Bone marrow (tissue), 2 donors: ENCODE data around the gene CHN1.

ENCODE experiments used
- DNase-seq, 2 donors: peaks; one replicate each; lab custom pipeline; 2025; lab: John Stamatoyannopoulos, UW

The CHN1 gene

DNA sequence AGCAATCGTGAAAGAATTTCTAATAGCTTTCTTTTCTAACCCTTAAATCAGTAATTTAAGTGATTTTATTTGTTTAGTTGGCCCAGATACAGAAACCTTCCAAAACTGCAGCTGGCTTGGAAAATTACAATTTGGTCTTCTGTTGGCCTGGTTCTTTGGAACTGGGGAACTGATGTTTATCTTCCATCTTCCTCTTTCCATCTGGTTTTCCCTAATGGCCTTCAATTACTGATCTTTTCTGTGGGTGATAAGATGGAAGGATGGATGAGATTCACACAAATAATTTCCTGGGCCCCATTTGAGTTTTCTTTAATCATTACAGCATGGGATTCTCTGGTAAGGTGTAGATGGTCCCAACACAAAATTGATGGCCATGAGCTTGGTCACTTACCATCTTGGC, 134.4 kb downstream of the CHN1 start:
- no peak for DNase-seq

DNA sequence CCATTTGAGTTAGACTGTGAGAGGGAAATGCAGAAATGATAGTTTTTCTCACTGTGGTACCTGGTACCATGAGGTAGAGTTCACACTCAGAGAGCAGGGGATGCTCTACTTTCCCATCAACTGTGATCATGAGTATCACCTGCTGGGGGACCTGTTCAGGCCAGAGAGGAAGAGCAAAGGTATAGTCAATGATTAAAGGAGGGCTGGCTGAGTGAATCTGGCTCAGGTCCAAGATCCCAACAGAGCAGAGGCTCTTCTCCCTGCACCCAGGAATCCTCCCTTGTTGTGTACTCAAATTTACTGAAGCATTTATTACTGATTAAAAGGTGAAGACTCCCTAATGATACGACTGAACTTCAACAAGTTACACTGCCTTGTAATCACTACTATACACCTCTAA, 136.3 kb downstream of the CHN1 start:
- DNase-seq: no peak

DNA sequence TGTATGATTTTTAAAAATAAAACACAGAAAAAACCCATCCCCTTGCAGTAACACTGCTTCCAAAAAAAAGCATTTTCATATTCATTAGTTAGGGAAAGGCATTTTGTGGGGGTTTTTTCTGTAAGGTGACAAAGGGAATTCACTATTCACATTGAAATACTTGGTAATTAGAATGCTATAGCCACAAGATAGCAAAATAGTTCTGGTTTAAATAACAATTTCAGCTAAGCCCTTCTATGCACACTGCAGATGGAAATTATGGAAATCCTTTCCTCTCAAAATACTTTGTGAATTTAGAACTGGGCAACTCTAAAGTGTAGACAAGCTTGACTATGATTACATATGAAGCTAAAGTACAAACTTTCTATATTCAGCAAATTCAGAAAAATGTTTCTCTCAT, 138.8 kb downstream of the CHN1 start:
- DNase-seq: no peak

DNA sequence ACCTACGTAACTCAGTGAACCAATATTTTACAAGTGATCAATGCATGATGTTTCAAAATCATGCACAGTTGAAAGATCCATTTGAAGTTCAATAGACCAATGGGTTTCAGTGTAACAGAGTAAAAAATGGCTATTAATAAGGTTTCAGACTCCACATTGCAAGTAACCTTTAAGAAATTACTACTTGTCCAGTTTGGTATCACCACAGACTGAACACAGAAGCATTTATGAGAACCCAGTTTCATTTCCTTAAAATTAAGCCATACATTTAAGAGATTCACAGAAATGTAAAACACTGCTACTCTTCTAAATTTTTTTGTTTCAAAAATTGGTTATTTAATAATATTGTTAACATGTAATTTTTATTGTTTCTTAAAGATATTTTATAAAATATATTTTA, 142.0 kb downstream of the CHN1 start:
- DNase-seq: no peak

DNA sequence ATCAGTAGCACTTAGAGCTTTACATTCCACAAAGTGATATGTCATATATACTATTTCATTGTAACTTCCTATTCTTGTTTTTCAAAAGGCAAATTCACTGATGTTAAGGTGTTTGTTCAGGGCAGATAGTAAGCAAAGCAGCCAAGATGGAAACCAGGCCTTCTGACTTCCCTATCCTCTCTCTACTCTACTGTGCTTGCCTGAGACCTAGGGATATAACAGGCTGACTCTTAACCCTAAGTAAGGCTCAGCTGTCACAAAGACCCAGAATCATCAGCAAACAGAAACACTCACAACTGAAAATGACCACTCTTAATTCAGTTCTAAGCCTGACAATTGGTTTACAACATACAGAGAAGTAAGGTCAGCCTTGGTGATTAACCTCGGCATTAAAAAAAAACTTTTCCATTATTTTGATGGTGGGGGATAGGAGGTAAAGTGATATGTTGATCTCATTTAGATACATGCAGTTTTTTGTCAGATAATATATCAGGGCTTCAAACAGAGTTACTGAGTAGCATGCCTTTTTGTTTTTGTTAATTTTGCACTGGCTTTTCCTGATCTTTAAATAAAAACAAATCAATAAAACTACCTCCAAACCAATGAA, 145.5 kb downstream of the CHN1 start:
- DNase-seq: no peak

DNA sequence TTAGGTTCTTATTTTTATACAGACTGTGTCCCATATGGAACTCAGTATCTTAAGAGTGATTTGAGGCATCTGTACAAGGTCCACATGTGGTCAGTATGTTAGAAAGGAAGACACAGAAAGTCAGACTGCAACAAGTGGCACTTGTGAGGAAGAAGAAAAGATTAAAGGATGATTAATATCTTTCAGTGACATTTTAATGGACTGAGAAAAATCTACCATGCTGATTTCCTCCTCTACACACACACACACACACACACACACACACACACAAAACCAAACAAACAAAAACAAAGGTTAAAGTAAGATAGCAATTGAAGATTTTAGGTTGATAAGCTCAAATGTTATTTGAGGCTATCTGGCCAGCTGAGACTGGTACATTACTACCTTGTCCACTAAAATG, 146.4 kb downstream of the CHN1 start:
- DNase-seq: no peak

DNA sequence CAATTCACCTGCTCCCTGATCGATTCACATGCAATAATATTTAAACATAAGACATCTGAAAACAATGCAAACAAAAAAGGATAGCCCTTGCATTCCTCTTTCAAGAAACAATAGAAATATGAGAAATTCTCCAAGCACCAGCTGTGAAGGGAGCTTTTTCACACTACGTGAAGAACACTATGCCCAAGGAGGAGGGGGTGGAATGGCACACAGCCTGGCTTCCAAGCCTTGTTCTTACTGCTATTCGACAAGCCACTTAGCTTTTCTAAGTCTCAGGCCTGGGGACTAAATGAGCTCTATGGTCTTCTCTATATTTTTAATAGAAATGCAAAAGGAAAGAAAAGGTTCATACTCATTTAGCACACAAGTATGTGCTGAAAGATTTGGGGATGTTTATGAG, 148.7 kb downstream of the CHN1 start:
- DNase-seq: no peak

DNA sequence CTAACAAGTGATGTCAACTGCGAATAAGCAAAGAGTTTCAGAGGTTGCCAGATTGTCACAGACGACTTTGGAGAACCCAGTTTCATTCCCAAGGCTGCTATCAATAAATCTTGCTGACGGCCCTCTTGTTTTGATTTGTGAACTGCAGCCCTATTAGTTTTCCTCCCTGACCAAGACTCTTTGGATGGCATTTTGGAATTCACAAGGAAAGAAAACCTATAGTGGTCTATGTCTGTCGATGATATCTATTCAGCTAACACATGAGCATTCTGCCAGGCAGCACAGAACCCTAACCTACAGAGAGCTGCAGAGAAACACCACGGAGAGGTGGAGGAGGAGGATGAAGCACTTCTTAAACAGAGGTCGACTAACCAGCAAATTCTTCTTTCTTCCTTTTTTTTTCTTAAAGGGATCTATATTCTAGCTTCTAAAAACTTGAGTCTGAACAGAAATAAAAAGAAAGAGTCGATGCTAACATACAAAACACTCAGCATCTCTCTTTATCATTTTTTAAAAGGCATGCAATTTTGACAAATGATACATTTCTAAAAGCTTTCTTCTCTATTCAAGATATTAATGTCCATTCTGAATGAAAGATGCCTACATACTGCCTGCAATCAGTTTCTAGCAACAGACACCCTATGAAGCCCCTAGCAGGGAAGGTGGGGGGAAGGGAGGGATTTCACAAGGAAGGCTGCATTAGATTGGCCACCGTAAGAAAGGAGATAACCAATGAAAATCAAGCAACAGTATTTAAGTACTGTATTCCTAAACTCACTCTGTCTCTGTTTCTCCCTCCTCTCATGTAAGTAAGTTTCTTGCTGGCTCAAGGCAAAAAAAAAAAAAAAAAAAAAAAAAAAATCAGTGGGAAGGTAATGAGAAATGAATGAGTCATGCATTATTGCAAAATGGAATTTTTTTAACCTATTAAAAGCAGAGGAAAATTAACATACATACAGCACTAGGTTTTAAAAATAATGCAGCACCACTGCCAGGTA, 157.9 kb downstream of the CHN1 start:
- DNase-seq: no peak

DNA sequence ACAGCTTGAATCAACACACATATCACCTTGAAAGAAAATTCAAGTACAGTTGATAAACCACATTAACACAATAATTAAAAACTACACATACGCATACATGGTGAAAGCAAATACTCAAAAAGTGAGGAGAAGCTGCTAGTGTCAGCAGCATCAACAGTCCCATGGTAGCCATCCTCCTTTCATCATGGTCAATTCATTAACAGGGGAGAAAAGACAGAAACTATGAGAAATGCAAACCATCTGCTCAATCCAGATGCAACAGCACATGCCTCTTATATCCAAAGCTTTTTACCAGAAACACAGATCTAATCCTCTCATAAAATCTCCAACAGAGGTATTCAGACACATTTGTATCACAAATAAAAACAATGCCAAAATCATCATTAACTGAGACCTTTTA, 159.0 kb downstream of the CHN1 start:
- no peak for DNase-seq

DNA sequence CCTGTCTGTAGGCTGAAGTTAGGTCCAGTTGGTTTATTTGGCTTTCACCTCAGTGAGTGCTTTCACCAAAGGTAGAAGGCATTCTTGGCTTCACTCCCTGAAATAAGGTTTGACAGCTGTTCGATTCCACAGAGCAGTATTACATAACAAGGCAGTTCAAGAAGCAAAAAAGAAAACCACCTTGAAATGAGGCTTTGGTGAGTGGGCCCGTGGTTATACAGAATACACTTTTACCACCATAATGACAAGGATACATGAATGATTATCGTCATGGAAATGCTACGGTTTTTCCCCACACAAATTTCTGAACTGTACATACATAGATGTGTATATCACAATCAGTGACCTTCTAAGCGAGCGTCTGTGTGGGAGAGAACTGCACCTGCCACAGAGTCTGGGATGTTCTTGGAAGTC, 160.9 kb downstream of the CHN1 start:
- no peak for DNase-seq

DNA sequence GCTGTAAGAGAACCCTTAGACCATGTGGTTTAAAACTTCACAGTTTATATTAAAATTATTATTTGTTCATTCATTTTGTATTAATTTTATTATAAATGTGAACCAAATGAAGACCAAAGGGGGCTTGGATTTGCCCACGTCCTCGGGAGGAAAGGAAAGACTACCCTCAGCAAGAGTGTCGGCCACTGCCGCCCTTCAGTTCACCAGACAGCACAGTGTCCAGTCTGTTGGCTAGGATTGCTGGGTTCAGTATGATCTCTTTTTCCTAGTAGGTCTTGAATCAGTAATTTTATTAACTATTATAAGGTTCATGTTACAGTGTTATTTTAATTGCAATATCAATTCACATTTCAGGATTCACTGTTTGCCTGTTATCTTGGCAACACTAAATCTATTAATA, 162.7 kb downstream of the CHN1 start:
- DNase-seq: no peak

DNA sequence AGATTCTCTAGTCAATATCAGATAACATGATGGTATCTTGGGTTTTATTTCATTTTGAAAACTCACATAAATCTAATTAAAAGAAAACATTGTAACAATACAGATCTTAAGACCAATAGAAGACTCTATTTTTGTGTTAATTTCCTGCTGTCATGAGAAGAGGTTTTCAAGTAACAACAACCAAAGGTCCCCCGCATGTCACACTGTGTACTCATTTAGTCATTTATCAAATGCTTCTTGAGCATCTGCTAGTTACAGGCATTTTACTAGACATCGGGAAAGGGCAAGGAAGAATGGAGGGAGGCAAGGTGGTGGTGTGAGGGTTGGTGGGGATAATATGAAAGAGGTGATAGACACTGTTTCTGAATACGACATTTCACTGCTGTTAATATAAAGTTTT, 163.2 kb downstream of the CHN1 start:
- no peak for DNase-seq

DNA sequence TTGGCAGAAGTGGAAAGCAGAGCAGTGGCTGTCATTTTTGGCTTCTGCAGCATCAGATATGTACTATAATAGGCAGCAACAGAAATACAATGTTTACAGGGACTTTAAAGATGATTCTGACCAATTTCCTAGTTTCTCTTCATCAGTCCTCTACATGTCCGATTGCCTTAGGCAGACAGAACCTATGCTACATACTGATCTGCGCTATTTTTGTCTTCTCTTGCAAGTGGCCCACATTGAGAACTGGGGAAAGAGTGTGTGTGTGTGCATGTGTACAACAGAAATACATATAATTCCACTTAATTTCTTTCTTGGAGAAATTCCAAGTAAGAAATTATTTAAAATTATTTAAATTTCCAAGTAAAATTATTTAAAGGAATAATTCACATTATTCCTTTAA, 163.8 kb downstream of the CHN1 start:
- DNase-seq: no peak

DNA sequence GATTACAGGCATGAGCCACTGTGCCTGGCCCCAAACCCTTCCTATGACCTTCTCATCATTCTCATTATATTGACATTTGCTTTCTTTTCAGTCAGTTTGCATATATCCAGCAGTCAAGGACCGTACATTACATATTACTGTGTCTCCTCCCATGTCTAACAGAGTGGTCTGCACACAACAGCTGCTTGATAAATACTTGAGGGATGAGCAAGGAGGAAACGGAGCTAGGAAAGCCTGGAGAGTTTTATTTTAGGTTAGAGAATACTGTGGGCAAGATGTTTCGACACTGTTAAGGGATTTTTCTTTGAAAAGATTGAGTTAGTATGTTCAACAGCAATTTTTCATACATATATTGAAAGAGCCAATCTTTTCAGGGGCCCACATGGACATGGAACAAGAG, 164.7 kb downstream of the CHN1 start:
- DNase-seq: no peak

DNA sequence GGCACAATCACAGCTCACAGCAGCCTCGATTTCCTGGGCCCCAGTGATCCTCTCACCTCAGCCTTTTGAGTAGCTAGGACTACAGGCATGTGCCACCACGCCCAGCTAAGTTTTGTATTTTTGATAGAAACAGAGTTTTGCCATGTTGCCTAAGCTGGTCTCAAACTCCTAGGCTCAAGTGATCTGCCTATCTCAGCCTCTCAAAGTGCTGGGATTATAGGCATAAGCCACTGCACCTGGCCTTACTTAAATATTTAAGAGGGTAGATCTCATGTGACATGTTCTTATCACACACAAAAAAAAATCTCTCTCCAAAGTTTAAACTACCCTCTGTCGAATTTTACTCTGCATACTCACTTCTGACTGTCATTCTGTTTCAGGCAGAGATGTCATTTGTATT, 165.5 kb downstream of the CHN1 start:
- no peak for DNase-seq

DNA sequence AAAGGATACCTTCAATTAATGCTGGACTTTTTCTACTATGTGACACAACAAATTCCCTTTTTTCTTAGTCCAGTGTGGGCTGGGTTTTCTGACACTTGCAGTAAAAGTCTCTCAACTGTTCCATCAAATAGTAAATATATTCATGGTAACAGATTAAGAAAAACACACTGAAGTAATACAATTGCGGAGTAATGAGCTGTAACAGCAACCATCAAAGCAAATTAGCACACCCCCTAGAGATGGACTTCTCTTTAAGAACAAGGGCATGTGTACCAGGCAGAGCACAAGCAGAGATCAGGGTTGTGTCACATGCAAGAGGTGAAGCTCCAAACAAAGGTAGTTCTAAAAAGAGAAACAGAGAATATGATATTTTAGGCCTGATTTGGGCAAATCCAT, 168.2 kb downstream of the CHN1 start:
- DNase-seq: no peak

DNA sequence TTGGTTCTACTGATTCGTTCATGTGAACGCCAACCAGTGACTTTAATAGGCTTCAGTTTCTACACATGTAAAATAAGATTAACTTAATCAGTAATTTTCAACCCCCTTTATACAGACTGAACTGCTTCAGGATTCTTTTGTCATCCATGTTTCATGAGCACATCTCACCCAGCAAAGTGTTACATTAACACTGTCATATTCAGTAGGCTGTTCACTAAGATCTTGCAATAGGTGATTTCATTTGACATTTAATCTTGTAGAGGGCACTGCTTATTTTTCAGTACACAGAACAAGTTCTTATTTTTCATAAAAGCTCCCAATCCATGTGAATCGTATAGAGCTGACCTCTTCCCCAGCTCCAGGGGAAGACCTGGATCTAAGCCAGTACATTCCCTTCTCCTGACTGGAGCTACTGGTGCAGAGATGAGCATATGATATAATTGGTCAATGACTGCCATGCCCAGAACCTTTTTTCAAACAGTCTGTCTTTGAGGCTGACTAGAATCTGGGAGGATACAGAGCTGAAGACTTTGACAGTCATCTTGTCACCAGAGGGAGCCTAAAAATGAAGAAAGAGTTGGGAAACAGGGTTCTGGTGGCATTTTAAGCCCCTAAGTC, 168.7 kb downstream of the CHN1 start:
- no peak for DNase-seq

DNA sequence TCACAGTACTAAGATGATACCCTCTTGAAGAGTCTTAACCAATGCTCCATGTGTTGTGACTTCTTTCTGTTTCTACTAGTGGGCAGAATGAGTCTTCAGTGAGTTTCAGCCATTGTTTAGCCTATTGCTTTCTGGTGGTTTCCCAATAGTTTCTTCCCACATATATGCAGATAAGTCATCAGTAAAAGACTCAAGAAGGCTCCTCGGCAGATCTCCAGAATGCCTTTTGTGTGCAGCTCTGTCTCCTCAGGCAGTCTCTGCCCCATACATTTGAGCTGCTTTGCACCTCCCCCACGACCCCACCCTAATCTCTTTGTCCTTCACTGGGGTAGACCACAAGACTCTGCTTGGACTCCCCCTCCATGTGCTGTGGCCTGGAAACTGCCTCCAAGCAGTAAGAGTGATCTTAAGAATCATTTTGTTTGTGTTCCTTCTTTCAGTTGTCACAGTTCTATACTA, 169.4 kb downstream of the CHN1 start:
- no peak for DNase-seq

DNA sequence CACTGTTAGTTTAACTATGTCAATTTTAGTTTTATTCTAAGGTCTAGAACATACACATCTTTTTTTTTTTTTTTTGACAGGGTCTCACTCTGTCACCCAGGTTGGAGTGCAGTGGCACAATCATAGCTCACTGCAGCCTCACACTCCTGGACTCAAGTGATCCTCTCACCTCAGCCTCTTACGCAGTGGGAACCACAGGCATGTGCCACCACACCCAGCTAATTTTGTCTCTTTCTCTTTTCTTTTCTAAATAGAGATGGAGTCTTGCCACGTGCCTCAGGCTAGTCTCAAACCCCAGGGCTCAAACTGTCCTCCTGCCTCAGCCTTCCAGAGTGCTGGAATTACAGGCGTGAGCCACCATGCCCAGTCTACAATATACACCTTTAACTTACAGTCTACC, 171.4 kb downstream of the CHN1 start:
- DNase-seq: no peak

DNA sequence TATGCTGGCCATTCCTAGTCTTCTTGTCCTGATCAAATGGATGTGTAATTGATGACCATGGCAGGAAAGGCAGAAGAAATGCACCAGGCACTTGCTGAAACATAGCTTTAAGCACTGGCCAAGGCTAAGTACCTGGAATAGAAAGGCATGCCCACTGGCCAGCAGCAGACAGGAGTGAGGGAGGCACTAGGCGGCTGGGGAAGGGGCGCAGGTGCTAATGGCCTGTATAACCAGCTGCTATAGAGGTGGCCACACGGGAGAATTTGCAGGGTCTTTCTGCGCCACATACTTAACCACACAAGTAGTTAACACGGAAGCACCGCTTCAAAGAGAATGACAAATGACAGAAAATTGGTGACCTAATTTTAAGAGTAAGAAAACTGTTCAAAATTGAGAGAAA, 174.6 kb downstream of the CHN1 start:
- no peak for DNase-seq

DNA sequence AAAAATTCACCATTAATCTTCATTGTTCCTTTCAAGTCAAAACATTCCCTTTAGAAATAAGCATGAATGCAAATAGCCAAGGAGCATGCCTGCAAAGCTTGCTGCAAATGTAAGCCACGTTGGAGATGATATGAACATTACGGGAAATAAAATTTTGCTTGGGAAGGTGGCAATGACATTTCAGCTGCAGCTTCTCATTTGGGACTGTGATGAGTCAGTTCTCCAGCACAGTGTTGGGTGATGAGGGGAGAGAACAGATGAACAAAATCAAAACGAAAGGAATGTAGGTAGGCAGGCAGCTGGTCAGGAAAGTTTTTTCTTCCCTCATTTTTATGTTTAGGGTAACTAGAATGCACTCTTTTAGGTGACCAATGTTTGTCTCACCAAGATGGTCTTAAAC, 175.6 kb downstream of the CHN1 start:
- no peak for DNase-seq

DNA sequence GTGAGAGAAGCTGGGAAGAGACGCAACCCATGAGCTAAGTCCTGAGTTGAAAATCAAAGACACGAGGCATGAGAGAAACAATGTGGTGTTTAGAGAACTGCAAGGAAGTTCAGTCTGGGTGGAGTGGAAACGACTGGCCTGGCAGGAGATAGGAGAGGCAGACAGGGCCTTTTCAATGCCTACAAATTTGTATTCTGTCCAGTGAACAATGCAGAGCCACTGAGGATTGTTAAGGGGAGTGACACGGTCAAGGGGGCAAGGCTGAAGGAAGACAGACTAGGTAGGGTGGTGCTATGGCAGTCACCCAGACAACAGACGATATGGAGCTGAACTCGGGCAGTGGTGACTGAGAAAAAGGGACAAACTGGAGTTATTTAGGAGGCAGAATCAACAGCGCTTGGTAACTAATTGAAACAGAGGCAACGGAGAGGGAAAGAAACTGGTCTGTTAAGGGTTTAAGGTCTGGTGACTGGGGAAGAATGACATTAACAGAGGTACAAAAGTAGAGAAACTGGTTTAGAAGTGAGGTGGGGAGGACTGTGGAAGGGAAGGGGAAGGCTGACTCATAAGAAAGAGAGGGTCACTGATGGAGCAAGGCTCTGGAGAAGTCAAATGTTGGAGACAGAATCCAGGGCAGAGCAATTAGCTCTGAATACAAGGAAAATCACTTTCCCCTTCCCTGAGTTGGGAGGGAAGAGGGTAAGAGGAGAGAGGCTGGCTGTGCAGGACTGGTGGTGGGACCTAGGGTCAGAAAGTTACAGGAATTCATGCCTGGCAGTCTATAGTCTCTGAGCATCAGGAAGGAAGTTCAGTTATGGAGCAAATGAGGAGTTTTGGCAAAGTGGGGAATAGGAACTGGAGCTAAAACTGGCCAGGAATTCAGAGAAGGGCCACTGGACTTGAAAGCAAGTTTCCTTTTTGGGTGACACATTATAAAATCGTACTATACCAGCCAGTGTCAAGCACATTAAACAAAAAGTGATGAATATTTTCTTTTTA, 177.5 kb downstream of the CHN1 start:
- no peak for DNase-seq
